HG03066 (cell line): ENCODE results near the gene GPSM1.

Experiments used
- ATAC-seq: cut with Tn5 transposase; IDR thresholded peaks from one replicate; pipeline ENCODE4 v1.9.1; 2021; ENCODE audit warnings: low read depth; ENCODE audit not compliant: unreplicated experiment

The GPSM1 gene

DNA sequence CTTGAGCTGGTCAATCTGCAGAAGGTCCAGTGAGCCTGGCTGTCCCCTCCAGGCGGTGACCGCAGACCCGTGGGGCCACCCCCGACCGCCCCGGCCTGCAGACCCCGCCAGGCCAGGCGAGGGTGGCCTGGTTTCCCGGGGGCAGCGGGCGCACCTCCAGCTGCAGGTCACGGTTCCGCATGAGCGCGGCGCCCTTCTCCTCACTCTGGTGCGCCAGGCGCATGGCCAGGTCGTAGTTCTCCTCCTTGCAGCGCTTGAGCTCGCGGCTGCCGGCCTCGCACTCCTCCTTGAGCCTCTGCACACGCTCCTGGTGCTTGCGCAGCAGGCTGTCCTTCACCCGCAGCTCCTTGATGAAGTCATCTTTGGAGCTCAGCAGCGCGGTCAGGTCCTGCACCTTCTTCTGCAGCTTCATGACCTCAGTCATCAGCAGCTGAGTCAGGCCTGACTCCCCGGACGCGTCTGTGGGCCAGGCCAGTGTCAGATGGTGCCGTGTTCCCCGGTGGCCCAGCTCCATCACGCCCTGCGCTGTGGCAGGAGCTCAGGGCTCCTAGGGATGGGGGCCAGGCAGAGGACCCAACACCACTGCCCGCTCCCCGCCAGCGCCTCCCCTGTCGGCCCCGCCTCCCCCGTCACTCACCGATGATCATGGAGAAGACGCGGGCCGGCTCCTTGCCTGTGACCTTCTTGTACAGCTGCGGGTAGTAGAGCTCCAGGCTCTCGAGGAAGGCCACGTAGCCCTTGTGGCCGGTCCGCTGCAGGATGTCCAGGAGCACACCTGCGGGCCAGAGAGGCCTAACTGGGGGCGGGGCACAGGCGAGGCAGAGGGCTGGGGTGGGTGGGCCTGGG lies 43.6 kb downstream of the GPSM1 start:
- no peak for ATAC-seq

DNA sequence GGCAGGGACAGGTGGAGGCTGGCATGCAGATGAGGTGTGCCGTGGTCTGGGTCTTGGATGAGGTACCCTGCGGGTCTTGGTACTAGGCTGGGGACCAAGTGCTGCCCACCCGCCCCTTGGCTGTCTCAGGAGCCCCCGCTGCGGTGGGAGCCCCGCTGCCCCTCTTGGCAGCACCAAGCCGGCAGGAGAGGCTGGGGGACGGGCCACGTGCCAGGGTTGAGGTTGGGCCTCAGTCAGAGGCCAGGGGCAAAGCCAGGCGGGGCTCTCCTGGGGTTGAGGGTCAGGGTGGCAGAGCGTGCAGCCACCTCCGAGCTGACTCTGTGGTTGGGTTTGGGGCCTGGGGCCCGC lies 44.2 kb downstream of the GPSM1 start:
- no peak for ATAC-seq

DNA sequence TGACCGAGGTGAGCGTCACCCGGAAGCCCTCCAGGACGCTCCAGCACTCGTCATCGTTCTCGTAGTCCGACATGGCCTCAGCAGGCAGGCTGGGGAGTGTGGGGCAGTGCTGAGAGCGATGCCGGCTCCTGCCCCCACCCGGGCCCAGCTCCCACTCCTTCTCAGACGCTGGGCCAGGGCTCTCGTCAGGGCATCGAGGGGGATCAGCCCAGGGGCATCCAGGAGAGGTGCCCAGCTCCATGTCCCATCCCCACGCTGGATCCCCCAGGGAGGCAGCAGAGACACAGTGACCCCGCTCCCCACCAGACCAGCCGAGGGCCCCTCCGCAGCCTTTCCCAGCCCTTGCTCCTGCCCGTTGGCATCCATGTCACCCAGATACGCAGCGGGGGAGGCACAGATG lies 44.7 kb downstream of the GPSM1 start:
- no peak for ATAC-seq

DNA sequence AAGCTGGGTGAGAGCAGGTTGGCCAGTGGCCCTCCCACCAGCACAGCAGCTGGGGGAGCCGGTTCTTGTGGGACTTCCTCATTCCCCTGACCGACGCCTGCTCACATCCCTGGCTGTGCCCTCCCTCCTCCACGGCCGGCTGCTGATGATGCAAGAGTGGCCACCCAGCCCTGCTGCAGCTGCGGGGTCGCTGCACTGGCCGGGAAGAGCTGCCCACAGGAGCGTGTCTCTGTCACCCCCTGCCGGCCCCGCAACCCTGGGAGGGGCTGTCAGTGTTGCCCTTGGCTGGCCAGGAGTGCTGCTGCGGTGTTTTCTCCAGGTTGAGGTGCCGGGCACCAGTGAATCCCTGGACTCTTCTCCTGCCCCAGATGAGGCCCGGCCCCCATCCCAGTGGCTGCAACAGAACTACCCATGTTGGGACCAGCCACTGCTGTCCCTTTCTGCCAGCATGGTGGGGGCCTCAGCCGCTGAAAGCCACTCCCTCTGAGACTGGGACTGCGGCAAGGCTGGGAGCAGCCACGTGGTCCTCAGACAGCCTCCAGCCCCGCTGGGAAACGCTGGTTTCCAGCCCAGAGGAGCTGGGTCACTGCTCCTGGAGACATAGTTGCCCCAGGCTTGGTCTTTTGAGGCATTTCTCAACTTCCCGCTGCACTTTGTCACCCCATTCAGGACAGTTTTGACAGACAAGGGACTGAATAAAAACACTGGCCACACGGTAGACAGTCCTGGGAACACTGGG lies 45.4 kb downstream of the GPSM1 start:
- no peak for ATAC-seq

DNA sequence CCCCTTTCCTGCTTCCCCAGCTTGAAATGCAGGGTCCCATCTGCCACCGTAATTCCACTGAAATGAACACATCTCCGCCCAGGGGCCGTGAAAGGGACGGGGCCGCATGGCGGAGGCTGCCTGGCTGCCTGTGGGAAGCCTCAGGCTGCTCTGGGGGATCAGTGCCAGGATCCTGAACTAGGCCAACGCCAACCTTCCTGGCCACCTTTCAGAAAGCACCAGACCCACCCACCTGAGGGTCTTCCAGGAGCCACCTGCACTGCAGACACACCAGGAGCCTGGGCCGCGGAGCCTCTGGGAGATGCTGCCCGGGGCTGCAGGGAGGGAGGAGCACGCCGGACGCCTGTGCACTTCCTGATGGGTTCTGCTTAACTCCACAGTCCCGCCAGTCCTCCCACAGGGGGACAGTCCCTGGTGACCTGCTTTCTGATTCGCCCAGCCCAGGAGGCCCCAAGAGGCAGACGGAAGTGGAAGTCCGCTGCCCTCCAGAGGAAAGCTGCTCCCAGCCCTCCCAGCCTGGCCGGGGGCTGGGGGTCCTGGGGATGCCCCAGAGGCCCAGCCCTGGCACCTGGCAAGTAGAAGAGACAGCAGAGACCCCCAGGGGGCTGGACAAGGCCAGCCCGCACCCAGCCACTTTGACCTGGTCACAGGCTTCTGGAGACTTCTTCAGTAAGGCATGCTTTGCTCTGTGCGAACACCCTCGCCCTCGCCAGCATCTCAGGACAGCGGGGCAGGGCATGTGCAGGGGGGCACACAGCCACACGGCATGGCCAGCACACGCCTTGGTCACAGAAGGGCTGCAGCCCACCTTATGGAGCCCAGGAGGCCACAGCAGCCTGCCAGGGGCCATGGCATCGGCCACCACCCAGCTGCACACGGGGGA lies 46.2 kb downstream of the GPSM1 start, which contains the start of gene CARD9:
Gene CARD9, minus strand, starts transcription at position 370 of the 883 bp plus-strand sequence. CDS start 1,591 bp downstream, outside the sequence.
- ATAC-seq: no peak

DNA sequence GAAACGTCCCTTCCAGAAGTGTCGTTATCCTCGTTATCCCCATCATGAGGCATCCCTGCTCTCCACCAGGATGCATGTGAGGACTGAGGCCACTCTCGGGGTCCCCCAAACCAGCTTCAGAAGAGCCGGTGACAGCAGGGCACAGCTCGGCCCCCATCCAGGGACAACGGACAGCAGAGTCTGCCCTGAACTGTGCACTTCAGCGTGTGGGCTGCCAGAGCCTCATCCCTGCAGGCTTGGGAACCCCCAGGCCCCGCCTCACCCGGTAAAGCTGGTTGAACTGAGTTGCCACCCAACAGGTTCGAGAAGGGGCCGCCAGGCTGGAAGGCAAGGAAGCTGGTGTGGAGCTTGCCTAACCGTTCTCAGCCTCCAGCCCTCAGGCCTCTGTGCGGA lies 46.8 kb downstream of the GPSM1 start:
- no peak for ATAC-seq

DNA sequence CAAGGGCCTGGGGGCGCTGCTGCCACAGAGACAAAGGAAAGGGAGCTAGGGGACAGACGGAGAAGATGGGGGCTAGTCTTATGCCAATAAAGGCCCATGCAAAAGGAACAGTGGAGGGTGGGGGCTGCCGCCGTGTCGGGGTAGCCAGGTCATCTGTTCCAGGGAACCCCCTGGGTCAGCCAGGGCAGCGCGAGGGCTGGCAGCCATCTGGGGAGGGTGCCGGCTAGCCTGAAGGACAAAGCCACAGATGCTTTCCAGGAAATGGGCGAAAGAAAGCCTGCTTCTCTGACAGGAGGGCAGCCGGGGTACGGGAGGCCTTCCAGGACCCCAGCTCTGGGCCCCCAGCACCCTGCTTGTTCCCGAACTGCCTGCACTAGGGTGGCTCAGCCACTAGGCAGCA lies 47.8 kb downstream of the GPSM1 start:
- no peak for ATAC-seq

DNA sequence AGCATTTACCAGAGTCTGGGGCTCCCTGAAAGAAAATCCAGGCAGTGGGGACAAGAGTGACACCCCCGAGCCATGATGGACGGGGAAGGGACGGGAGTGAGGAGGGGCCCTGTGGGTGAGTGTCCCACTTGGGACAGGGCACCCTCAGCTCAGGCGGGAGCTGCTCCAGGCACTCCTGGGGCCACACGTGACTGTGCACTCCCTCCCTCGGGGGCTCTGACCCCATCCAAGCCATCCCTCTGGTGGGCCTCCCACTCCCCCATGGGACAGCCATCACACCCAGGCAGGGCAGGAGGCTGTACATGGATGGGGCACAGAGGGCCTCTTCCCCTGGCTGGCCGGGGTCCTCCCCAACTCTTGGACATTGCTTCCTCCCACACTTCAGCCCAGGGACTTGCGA lies 49.1 kb downstream of the GPSM1 start:
- ATAC-seq: no peak

DNA sequence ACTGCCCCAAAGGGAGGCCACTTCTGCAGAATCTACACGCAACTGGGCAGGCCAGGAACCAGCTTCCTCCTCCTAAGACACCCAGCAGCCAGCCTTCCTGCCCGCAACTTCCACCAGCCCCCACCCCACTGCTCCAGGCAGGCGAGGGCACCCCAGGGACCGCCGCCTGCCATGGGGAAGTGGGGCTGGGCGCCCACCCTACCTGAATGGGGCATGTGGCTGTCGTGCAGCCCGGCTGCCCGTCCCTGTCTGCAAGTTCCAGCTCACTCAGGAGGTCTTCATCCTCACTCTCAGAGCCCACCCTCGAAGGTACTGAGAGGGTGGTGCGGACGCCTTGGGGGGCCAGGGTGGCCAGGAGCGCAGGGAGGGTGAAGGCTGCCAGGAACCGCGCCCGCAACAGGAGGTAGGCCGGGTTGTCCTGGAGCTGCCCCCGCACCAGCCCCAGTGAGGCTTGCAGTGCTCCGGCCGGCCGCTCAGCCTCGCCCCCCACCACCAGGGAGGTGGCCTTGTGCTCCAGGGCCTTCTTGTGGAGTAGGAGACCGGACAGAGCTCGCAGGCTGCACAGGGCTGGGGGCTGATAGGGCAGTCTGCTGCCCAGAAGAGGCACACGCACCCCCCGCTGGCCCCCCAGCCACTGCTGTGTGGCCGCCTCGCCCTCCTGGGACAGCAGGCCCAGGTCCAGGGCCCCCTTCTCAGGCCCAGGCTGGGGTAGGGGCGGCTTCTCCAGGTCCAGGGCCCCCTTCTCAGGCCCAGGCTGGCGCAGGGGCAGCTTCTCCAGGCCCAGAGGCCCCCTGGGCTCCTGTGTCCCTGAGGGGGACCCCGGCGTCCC lies 50.2 kb downstream of the GPSM1 start:
- ATAC-seq: no peak

DNA sequence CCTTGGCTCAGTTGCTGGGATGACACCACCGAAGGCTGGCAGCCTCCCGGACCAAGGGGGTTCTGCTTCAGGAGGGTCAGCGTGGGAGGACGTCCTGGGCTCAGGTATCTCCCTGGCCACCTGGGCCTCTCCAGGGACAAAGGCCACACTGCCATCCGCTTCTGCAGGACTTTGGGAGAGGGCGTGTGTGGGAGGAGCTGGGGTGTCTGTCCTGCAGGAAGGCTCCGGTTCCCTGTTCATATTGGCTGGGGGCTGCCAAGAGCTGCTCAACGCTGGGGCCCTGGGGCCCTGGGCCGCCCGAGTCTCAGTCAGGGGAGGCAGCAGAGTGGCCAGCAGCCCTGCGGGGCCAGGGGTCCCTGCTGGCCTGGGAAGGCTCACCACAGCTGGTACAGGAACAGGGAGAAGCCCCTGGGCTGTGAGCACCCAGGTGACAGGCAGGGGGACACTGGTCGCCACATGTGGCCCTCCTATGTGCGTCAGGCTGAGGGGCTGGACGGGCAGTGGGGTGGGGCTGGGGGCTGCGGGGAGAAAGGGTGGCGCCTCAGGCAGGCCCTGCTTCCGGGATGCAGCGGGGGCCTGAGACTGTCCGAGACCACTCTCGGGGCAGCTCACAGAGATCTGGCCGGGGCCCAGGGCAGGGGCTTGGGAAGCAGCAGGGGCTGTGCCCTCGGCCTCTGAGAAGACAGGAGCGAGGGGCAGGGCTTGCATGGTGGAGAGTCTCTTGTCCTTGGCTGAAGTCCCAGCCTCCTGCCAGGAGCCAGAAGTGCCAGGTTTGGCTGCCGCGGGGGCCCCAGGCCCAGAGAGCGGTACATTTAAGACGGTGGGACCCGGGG lies 51.0 kb downstream of the GPSM1 start:
- no peak for ATAC-seq

DNA sequence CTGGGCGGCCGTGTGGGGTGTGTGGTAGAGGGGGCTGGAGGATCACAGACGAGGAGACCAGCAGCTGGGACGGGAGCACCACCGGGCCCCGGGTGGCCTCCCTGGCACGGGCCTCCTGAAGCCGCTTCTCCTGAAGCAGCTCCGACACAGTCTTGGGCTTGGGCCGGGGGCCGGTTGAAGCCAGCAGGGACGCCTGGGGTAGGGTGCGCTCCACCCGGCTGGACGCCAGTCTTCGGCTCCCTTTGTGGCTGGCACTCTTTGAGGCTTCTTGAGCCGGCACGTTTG lies 51.6 kb downstream of the GPSM1 start:
- no peak for ATAC-seq

DNA sequence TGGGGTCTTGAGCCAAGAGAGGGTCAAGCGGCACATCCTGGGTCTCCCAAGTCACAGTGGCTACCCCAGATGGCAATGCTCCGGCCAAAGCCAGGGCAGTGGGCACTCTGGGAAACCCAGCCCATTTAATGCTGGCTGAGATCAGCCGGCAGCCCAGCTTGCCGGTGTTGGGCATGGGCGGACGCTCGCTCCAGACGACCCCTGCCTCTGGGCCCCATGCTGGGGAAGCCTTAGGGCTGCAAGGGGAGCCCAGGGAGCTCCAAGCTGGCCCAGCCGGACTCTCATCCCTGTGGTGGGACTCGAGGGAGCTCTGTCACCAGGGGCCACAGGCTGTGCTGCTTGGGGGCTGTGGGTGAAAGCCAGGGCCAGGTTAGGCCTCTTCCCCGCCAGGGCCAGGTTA lies 52.1 kb downstream of the GPSM1 start:
- ATAC-seq: no peak

DNA sequence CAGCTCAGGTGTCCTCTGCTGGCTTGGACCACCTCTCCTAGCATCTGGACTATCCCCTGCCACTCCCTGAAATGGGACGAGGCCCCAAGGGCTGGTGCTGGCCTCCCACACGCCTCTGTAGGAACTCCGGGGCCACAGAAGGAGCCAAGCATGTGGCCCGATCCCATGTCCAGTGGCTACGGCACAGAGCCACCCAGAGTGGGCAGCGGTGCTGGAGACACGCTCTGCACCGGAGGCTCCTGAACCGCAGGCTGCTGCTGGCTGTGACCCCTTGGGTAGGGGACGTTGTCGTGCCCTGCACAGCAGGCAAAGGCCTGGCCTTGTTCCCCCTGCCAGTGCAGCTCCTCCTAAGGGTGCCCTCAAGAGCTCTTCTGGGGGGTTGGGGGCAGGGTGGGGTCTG lies 52.6 kb downstream of the GPSM1 start:
- ATAC-seq: no peak

DNA sequence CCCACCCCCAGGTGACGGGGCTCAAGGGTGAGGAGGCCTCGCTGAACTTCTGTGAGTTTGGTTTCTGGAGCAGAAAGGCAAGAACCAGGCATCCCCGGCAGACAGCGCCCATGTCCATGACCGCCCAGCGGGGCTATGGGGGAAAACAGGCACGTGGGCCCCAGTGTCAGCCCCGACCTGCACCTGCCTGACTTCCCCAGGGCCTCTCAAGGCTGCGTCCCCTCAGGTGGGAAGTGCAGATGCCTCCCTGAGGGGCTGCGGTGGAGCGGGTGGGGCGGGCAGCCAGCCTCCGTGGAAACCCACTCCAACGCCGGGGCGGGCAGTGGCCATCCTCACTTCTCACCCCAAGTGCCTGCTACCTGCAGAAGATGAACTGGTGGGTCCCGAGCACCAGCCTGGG lies 53.0 kb downstream of the GPSM1 start:
- no peak for ATAC-seq

DNA sequence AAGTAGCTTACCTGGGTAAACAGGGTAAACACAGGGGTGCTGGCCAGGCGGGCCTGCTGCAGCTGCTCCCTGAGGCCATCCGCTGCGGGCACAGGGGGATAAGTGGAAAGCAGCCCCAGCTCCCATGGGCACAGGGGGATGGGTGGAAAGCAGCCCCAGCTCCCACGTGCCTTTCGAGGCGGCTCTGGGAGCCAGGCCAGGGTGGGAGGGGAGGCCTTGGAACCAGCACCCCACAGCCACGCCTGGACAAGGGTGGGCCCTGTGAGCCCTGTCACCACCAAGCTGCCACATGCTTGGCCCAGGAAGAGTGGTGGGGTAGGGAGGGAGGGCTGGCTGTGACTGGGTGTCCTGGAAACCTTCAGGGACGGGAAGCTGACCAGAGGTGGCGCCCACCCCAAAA lies 54.0 kb downstream of the GPSM1 start:
- ATAC-seq: no peak

DNA sequence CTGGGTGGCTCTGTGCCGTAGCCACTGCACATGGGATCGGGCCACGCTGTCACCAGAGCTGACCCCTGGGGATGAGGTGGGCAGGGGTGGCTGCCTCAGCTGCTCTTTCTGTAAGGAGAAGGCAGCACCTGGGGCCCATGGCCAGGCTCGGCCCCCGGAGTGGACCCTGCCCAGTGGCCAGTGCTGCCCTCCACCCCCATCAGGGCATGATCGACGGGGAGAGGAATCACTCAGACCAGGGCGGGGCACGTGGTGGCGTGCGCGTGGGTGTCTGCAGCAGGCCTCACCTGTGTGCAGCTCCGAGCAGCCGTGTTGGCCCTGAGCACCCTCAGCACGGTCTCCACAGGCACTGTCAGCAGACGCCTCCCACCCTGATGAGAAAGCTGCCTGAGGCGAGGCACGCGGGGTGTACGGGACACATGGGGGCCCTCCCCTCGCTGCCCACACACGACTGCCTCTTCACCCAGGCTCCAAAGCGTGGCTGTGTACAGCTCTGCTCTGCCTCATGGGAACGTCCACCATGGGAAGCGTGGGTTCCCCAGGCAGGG lies 54.7 kb downstream of the GPSM1 start:
- no peak for ATAC-seq

DNA sequence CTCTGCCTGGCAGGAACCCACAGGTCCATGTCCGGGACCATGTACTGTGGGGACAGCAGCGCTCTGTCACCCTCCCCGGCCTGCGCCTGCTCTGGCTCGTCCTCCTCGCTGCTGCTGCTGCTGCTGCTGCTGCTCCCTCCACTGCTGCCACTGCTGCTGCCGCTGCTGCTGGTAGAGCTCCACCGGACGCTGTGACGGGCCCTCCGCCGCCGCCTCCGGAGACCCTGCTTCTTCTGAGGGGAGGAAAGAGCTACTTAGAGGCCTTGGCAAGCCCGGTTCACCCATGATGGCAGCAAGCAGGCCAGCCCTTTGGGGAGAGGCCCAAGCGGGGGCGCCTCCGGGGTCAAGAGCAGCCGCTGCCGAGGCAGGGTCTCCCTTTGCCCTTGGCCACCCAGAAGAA lies 56.1 kb downstream of the GPSM1 start:
- ATAC-seq: no peak

DNA sequence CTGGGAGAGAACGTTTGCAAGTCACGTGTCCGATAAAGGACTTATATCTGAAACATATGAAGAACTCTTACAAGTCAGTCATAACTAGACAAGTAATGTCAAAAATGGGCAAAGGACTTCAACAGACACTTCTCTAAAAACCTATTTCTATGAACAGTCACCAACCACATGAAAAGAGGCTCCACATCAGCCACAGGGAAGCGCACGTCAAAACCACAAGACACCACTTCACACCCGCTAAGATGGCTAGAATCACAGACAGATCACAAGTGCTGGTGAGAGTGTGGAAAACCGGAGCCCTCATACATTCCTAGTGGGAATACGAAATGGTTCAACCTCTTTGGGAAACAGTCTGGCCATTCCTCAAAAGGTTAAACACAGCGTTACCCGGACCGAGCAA lies 57.7 kb downstream of the GPSM1 start:
- no peak for ATAC-seq

DNA sequence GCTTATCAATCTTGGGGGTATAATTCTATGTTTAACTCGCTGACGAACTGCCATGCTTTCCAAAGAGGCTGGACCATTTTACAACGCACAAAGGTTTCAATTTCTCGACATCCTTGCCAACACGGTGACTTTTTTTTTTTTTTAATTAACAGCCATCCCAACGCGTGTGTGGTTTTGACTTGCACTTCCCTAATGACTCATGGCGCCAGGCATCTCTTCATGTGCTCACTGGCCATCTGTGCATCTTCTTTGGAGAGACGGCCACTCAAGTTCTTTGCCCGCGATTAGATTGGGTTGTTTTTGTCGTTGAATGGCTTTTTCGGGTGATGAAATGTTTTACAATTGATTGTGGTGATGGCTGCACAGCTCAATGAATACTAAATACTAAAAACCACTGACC lies 58.7 kb downstream of the GPSM1 start:
- ATAC-seq: no peak
